NCI-H748 (cell line): Measurements from ENCODE around the gene CELF2.
"Not testable (repeated sequence)": the region's sequence is repeated elsewhere in the genome, so short reads cannot be mapped to it uniquely, and the experiment has no call there.

ENCODE experiments used
- DNase-seq: peaks from one replicate; lab custom pipeline; 2025; ENCODE audit not compliant: unreplicated experiment; lab: John Stamatoyannopoulos, UW

The CELF2 gene

DNA sequence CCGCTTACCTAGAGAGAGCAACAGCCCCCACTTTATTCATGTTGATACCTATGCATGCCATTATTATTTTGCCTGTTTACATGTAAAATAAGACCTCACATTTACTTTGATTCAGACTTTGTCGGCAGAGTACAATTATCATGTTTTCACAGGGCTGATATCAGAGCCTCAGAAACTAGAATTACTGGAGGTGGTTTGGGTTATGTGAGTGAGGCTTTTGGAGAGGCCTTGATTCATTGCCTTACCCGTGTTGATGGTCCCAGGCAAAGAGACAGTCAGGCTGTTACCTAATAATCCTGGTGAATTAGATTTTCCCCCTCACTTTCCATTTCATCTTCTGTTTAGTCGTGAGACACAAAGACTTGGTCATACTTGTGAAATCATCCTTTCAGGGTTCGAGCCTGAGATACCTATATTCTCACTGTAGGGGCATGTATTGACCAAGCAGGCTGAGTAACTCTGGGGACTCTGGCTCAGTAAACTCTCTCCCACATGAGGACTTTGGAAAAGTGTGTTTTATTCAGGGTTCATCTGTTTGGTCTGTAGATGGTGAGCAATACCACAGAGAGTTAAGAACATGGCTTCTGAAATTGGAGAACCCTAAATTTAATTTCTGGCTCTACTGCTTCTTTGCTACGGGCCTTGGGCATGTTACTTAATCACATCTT lies 150.9 kb downstream of the CELF2 start:
- no peak for DNase-seq

DNA sequence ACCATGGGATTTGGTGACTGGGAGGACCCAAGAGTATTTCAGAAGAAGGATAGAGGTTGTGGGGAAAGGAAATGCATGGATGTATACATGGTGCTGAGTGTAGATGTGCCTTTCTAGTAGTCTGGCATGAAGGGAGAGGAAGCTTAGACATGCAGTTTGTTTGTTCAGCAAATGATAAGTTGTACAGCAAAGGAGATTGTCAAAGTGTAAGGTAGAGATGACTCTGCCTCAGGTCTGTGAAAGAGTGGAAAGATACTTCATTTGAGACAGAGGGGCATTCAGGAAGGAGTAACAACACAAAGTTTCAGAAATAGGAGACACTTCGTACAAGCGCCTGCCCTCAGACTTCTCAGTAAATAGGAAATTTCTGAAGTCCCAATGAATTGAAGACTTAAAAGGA lies 152.3 kb downstream of the CELF2 start:
- no peak for DNase-seq

DNA sequence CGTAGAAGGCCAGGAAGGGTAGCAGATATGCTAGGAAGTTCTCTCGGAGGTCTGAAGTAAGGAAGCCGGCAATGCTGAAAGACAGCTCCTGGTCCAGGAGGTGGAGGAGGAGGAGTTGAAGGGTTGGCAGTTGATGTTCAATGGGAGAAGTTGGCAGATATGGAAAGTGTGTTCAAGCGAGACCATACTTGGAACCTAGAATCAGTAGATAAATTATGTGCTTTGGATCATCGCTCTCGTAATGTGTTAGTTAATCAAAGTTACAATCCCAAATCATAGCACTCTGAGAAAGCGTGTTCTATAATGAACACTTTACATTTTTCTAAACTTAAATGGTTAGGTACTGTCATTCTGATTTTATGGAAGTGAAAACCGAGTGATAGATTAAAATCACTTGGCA lies 152.9 kb downstream of the CELF2 start:
- no peak for DNase-seq

DNA sequence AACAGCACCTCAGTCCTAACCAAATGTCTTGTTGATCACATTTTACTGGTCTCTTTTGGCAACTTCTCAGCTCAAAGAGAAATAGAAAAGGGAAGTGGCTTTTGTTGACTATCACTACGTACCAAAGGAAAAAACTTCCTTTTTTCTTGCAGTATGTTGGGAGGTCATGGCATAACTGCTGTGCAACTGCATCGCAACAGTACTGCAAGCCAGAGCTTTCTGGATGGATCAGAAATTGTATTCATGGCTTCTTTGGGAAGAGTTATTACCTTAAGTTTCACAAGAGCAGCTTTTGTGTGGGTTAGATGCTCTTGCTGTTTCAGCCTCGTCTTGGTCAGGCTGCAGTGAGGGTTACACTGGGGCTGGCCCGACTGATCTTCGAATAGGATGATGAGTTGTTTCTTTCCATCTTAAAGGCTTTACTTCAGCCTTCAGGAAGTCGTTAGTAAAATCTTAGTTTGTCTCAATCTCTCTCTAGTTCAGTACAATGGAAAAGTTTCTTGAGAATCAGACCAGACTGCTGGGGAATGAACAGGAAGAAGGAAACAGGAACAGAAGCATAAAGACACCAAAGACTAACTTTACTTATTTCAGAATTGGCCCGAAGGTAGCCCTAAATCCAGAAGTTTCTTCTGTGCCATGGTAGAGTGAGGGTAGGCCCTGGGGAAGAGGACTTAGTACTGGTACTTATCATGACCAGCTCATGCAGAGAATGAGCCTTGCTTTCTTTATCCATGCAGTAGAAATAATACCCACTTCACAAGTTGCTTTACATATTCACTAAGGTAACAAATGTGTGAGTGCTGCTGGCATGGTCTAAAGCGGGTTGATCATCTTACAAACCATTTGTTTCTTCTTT lies 153.6 kb downstream of the CELF2 start:
- DNase-seq: no peak

DNA sequence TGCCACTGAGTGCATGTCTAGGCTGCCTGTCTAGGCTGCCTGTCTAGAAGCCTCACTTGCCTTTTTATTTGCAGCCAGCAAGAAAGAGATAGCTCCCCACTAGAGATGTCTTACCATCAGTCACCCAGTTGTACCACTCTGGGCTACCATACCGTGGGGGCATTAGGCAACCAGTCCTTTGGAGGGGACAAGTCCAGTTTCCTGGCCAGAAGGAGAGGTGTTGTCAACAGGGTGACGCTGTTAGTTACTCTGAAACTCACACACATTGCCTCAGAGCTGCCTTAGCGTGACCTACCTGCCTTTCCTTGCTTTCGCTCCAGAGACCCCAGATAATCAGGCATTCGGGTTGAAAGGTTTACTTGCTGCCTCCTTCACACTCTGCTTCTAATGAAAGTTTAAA lies 155.4 kb downstream of the CELF2 start:
- DNase-seq: no peak

DNA sequence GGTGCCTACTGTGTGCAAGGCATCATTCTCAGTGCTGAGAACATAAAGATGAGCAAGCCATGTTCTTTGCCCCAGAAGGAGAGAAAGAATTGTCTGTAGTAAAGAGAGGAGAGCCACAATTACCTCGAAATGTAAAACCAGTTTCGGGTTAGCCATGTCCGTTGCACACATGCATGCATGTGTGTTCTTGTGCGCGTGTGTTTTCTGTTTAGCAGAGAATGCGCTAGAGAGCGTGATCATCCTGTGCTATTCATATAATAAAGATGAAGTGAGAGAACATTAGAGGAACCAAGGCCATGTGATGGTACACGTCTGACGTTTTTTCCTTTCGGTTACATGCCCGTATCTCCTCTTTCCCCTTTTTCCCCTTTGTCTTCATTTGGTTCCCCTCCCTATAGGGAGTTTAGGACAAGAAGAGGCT lies 158.2 kb downstream of the CELF2 start:
- DNase-seq: no peak

DNA sequence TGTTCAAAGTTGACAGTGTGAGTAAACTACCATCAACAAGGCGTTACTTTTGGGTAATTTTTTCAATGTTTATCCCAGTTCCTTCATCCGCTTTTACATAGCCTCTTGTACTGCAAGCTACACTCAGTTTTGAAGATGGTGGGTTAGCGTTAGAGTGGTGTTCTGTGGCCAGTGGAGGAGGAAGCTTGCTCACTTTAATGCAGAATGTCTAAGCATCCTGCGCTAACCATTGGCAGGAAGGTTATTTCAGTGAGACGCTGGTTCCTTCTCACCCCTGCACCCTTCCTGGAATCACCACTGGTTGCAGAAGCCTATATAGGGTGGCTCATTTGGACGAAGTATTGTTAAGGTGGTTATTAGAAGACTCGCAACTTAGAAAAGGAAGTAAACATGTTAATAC lies 159.1 kb downstream of the CELF2 start:
- no peak for DNase-seq

DNA sequence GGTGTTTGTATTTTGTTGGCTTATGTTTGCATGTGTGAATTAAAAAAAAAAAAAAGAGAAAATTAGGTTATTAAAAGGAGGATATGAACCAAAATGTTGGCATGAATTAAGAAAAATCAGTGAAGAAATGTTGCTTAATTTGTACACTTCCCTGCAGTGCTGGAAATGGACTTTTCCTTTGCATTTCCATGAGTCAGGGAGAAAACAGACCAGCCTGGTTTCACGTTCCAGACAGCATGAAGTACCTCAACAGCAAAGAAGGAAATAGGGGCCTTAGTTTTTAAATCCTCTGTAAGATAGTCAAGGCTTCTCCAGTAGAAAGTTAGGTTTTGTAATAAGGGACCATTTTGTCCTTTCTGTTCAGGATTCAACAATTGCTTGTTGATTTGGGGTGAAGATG lies 159.7 kb downstream of the CELF2 start:
- no peak for DNase-seq

DNA sequence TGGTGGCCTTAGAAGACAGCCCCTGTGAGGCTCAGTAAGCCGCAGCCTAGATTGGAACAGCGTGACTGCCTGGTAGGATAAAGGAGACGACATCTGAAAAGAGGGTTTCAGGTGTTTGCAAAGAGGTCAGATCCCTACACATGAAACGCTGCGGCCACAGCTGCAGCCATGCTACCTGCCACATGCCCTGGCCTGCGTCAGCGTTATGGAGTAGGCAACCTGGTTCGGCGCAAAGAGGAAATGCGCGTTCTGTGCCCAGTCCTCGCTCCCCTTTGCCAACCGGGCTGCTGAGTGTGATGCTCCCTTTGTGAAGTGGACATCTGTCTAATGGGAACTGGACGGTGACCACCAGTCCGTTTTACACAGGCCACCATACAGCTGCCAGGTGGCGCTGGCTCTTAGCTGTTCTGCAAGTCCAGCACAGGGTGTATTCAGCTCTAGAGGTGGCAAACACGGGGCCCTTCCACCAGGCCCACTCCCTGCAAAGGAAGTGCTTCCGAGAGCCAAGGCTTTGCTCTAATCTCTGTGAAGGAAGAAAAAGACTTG lies 160.3 kb downstream of the CELF2 start:
- no peak for DNase-seq

DNA sequence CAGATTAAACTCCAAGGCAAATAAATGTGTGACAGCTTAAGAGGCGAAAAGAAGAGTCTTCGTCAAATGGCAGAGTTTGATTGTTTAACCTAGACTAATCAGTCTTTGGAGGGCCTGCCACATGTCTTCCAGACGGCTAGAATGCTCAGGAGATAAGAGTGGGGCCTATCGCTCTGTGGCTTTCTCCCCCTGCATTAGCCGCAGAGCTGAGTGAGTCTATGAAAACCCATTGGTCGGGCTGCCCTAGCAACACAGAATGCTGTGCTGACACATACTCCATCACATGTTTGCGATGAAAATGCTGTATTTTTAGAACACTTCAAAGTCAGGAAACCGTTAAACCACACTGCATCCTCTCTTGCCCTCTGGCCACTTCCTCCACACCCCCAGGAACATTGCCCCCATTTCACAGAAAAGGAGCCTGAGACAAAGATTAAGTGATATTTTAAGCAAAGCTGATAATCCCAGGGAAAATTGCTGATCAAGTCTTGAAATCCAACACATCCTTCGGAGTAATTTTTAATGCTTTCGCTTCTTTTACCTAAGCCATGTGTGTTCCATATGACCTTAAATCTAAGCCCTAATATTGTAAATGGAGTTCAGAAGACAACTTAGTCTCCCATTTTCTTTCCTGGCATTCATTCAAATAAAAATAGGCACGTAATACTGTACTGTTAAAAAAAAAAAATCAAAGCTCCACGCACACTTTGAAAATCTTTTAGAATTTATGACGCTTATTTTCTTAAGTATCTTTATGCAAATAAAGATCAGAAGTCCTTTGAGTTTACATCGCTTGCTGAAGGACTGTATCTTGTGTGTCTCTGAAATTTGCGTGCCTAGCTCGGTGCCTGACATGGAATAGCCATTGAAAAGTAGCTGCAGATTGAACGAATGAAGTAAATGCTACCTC lies 161.2 kb downstream of the CELF2 start:
- DNase-seq: no peak

DNA sequence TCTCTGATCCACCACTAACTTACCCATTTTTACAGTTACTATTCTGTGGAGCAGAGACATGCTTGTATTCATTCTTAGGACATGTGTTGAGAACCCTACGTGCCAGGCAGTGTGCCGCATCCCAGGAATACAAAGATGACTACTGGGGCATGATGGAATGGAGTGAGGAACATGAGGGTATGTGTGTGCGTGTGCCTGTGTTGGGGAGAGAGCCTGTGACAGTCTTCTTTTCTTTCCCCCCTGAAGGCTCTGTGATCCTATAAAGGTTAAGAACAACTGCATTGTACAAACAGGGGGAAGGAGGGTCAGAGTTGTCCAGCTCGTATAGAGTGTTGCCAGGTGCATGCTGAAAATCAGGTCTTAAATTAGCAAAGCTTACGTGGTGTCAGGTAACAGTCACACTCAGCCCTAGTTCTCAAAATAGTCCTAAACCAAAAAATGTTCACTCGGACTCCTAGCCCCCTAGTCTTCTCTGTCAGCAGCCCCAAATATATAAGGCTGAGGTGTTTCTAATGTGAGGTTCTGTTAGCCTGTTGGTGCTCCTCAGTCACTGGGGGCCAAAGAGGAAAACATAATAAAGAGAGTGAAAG lies 161.9 kb downstream of the CELF2 start:
- DNase-seq: no peak

DNA sequence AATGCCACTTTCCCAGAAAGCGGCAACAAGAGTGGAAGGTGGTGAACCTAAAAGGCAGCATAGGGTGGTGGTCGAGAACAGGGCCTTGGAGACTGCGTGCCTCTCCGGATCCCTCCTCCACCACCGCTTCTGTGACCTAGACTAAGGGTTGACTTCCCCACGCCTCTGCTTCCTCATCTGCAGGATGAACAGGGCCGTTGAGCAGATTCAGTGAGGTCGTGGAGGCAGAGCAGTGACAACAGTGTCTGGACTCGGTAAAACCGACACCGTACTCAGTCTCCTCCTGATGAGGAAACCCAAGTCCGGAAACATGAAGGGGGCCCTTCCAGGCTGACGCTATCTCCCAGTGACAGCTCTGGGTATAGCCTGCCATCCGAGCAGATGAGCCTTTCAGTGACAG lies 162.6 kb downstream of the CELF2 start:
- no peak for DNase-seq

DNA sequence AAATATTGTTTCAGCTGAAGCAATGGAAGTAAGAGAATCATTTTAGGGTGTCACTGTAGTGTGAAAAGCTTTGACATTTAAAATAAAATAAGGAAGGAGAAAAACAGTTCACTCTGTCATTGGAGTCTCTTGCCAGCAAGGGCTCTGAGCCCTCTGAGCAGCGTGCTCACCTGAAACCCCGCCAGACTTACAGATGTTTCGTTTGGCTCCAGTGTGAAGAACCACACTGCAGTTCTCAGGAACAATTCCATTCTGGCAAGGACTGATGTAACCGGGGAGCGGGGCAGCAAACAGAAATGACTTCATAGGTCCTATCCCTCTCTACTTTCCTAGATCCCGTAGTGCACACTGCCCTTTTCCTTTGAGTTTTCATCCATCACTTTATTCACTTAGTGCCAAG lies 164.3 kb downstream of the CELF2 start:
- DNase-seq: no peak

DNA sequence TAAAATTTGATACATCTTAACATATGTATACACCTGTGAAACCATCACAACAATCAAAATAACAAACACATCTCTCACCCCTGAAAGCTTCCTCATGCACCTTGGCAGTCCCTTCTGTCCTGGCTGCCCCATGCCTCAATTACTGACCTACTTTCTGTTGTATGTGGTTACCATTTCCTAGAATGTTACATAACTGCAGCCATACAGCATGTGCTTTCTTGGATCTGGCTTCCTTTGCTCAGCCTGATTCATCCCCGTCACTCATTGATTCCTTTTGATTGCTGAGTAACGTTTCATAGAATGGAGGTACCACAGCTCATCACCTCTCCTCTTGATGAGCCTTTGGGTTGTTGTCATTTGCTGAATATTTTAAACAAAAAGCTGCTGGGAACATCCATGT lies 165.3 kb downstream of the CELF2 start:
- DNase-seq: no peak

DNA sequence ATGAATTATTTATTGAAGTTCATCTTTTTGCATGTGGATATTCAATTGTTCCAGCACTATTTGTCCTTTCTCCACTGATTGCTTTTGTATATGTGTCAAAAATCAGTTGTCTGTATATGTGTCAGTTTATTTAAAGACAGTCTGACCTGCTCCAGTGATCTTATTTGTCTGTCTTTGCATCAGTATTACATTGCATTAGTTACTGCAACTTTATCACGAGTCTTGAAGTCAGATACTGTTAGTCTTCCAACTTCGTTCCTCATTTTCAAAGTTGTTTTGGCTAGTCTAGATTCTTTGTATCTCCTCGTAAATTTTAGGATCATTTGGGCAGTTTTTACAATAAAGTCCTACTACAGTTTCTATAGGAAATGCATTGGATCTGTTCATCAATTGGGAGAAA lies 166.4 kb downstream of the CELF2 start:
- no peak for DNase-seq

DNA sequence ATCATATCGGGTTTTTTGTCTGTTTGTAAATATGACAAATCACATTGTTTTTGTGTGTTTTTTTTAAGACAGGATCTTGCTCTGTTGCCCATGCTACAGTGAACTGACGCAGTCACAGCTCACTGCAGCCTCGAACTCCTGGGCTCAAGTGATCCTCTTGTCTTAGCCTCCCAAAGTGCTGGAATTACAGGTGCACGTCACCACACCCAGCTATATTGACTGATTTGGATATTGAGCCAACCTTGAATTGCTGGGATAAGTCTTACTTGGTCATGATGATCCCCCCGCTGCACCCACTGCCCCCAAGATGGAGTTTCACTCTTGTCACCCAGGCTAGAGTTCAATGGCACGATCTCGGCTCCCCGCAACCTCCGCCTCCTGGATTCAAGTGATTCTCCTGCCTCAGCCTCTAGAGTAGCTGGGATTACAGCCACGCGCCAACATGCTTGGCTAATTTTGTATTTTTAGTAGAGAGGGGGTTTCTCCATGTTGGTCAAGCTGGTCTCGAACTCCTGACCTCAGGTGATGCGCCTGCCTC lies 167.5 kb downstream of the CELF2 start:
- DNase-seq: not testable (repeated sequence)

DNA sequence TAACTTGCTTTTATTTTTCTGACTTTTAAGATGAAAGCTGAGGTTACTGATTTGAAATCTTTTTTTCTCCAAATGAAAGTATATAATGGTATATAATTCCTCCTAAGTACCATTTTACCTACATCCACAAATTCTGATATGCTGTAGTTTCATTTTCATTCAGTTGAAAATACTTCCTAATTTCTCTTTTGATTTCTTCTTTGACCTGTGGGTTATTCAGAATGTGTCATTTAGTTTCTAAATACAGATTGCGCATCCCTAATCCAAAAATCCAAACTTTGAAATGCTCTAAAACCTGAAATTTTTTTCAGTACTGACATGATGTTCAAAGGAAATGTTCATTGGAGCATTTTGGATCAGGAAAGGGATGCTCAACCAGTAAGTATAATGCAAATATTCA lies 168.7 kb downstream of the CELF2 start:
- DNase-seq: no peak

DNA sequence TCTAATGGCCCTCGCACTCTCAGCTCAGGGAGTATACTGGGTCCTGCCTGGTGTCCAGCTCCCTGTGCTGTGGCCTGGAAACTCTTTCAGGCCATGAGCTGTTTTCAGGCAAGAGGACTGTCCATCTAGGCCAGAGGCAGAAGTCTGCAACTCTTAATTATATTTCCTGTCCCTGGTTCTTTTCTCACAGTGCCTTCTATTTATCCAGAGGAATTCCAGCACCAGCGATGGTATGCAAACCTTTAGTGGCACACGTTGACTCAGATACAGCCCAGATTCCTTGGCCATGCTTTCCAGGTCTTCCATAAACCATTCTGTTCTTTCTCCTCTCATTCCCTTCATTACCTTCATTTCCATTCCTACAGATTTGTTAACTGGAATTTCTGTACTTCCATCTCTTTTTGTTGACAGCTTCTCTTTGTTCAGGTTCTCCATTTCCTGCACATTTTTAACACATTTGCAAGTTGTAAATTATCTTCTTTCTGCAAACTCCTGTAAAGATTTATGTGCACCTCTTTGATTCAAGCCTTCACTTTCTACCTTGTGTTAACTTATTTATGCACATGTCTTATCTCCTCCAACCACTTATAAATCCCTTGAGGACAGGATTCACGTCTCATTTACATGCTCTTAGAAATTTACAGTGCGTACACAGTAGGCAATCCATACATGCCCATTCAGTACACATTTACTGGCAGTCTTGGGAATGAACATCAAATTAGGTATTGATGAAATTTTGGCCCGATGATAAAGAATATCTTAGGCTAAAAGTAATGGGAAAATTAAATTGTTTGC lies 172.1 kb downstream of the CELF2 start:
- no peak for DNase-seq

DNA sequence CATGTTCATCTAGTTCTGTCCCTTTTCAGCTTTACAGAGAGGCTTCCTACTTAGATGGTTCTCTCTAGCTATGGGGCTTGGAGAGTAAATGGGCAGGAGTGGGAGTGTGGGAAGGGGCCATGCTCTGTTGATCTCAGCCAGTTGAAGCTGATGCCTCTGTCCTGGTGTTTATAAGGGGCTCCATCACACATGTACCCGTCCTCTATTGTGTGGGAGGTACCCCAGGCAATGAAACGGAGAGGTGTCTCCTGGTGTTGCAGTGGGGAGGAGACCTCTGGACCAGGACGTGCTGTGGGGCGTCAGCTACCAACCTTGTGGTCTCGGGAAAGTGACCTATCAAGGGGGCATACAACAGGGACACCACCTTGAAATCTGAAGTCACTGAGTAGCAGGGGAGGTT lies 173.5 kb downstream of the CELF2 start:
- DNase-seq: no peak

DNA sequence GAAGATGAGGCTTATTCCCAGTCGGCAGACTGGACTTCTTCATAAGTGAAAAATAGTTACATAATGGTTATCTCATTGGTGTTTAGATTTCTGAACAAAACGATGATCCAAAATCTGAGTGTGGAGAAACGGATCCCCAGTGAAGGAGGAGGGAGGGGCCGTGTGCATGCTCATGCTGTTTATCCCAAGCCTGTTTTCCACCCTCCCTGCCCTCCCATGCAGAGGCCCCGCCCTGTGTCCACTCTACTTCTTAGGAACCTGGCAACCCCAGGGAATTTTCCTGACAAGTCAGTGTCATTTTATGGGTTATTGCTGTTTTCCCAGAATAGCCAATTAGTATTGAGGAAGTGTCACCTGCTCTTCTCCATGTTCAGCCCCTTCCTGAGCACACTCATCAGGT lies 174.0 kb downstream of the CELF2 start:
- DNase-seq: peak; percentile 7
